Activated naive CD4-positive, alpha-beta T cell treated with anti-CD3 and anti-CD28 coated beads for 36 hours (primary cell): ENCODE data around the gene FAM53C. TPM values are rescaled to one million over a fixed set of nuclear protein-coding genes. Genes with fewer than 3 reads are reported as not detected.
"Not testable (repeated sequence)": the region's sequence is repeated elsewhere in the genome, so short reads cannot be mapped to it uniquely, and the experiment has no call there.

ENCODE experiments used
- CTCF ChIA-PET: fragments of 350-600 bp; sonication (Branson Sonifier 250); formaldehyde crosslinking; loops from one replicate; lab custom pipeline; 2021; ENCODE audit warnings: antibody characterized with exemption; lab: Charles Lee
- DNase-seq: peaks from one replicate; pipeline ENCODE4 v3.0.0-alpha.2; 2020
- H3K27ac Mint-ChIP-seq: one replicate; pipeline ENCODE4 v1.8.0; 2021; ENCODE audit warnings: mild to moderate bottlenecking, mixed read lengths
- H3K27me3 Mint-ChIP-seq: one replicate; pipeline ENCODE4 v1.8.0; 2021; ENCODE audit warnings: low read depth, mixed read lengths
- H3K36me3 Mint-ChIP-seq: one replicate; pipeline ENCODE4 v1.8.0; 2021; ENCODE audit warnings: low read depth, mixed read lengths
- H3K4me1 Mint-ChIP-seq: one replicate; pipeline ENCODE4 v1.8.0; 2021; ENCODE audit warnings: low read depth, mixed read lengths
- H3K4me3 Mint-ChIP-seq: one replicate; pipeline ENCODE4 v1.8.0; 2021; ENCODE audit warnings: mild to moderate bottlenecking, moderate library complexity, mixed read lengths
- H3K9me3 Mint-ChIP-seq: one replicate; pipeline ENCODE4 v1.8.0; 2021; ENCODE audit warnings: mixed read lengths
- intact Hi-C: fragments of 100-400 bp; cut with micrococcal nuclease; formaldehyde crosslinking; loops from one replicate; pipeline ENCODE4 v1.15.1; 2023
- total RNA-seq, 2 experiments: library from RNA; stranded (reverse); gene quantifications; one replicate each; pipeline ENCODE4 v1.2.3, GENCODE V29; 2021

The FAM53C gene
- total RNA-seq: 10 to 100 TPM; 20.7 to 21.8 TPM

GRCh38 chr5:138337685-138338410 is at the start of gene FAM53C:
Gene FAM53C (plus strand): TSS chr5:138338266. CDS start chr5:138341336, 3,070 bp downstream.
- Mint-ChIP-seq H3K27me3 (no peaks in the 10 kb centered on the region), H3K27ac (peak within 1 kb of the TSS; percentile 98), H3K4me3 (peak within 1 kb of the TSS; percentile 87), H3K9me3 (no peaks in the 10 kb centered on the region), H3K36me3 (peaks cover 4% of the 10 kb centered on the region), H3K4me1 (peaks cover 27% of the 10 kb centered on the region)
- intact Hi-C loops: loop anchor here (1.0 to 10.0 kb wide), 7 partner anchors 14 to 957 kb away; partner anchors contain the start of genes CDC23, EGR1, ETF1 and HSPA9
- CTCF ChIA-PET: interaction anchor here (0.5 to 8.0 kb wide), 2 partner anchors 14 to 125 kb away, joined by 3 to 176 read pairs; partner anchors contain the start of gene KDM3B
- DNase-seq: peak; percentile 91

DNA sequence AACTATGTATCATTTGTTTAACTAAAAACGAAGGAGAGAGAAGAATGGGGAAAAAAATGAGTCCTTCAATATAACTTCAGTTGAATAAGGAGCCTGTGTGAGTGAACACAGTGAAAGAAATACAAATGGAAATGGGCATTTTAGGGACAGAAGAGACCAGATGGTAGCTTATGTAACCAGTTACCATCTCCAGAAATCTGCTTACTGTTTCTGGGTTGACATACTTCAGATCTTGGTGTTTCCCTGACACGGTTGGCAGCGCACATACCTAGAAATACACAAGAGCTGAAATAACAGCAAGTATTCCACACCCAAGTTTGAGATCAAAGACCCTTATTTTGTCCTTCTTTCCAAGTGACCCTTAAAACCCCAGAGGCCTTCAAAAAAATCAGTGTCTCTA is 48.8 kb upstream of the FAM53C start:
- intact Hi-C loops: no loop called here
- H3K27me3 Mint-ChIP-seq: no peaks in the 10 kb centered on the region
- H3K9me3 Mint-ChIP-seq: no peaks in the 10 kb centered on the region
- H3K4me1 Mint-ChIP-seq: no peaks in the 10 kb centered on the region
- no peak overlapping the region for H3K27ac Mint-ChIP-seq
- no peak overlapping the region for H3K4me3 Mint-ChIP-seq
- no peaks in the 10 kb centered on the region for H3K36me3 Mint-ChIP-seq
- CTCF ChIA-PET: no interaction called here
- DNase-seq: no peak

DNA sequence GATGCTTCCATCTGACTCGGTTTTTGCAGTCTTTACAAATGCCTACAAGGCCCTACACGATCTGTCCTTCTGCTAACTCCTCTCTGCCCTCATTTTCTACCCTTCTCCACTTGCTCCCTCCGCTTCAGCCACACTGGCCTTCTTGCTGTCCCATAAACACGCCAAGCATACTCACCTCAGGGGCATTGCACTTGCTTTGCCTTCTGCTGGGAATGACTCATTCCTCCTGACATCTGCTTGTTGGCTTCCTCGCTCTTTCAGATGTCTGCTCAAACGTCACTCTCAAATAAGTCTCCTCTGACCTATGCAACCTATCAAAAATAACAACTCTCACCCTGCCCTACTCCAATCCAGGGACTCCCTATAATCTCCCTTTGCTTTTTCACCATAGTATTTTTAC is 34.7 kb upstream of the FAM53C start:
- DNase-seq: no peak
- Mint-ChIP-seq H3K27ac (no peak overlapping the region), H3K4me1 (no peaks in the 10 kb centered on the region), H3K36me3 (no peaks in the 10 kb centered on the region), H3K4me3 (no peak overlapping the region), H3K9me3 (no peaks in the 10 kb centered on the region), H3K27me3 (no peaks in the 10 kb centered on the region)
- intact Hi-C loops: no loop called here
- CTCF ChIA-PET: no interaction called here

DNA sequence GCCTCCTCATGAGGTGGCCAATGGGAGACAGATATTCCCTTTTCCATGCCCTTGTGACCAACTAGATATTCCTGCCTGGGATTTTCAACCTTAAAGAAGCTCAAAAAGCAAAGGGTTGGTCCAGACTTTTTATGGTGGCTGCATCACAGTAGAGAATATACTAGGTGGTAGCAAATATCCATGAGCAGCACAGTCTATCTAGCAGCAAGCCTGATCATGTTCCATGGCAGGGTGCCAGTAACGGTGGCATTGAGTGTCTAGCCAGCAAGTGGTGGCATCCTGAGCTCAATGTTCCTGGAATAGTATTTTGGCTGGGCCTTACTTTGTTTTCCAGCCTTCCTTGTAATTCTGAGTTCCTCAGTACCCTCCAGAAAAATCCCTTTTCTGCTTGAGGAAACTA is 32.3 kb upstream of the FAM53C start:
- Mint-ChIP-seq H3K27ac (no peak overlapping the region), H3K27me3 (no peaks in the 10 kb centered on the region), H3K4me3 (no peak overlapping the region), H3K9me3 (no peaks in the 10 kb centered on the region), H3K36me3 (no peaks in the 10 kb centered on the region), H3K4me1 (no peaks in the 10 kb centered on the region)
- intact Hi-C loops: no loop called here
- CTCF ChIA-PET: no interaction called here
- peak; percentile 12 for DNase-seq

DNA sequence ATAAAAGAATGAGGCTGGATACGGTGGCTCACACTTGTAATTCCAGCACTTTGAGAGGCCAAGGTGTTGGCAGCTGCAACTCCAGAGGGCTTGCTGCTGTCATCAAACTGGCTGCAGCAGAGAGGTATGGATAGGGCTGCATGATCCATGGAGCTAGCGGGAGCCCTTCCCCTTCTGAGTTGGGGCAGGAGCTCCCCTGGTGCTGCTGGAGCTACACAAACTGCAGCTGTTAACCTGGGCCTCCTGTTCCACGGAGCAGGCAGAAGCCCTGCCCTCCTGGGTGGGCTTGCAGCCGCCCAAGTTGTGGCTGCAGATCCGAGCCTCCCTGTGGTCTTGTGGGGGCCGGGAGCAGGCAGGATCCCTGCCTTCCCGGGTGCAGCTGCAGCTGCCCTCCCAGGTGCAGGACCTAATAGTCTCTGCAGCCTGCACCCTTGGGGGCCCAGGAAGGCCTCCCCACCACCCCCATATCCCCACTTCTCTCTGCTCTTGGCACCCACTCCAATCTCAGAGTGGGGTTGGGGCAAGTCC is 22.3 kb upstream of the FAM53C start:
- Mint-ChIP-seq H3K27ac (no peak overlapping the region), H3K4me1 (no peaks in the 10 kb centered on the region), H3K27me3 (peaks cover 1% of the 10 kb centered on the region), H3K9me3 (no peaks in the 10 kb centered on the region), H3K4me3 (no peak overlapping the region), H3K36me3 (peaks cover 3% of the 10 kb centered on the region)
- intact Hi-C loops: no loop called here
- CTCF ChIA-PET: interaction anchor here (0.5 kb wide), 1 partner anchor 122 kb away, joined by 3 read pairs; no protein-coding TSS in a partner anchor
- no peak for DNase-seq

DNA sequence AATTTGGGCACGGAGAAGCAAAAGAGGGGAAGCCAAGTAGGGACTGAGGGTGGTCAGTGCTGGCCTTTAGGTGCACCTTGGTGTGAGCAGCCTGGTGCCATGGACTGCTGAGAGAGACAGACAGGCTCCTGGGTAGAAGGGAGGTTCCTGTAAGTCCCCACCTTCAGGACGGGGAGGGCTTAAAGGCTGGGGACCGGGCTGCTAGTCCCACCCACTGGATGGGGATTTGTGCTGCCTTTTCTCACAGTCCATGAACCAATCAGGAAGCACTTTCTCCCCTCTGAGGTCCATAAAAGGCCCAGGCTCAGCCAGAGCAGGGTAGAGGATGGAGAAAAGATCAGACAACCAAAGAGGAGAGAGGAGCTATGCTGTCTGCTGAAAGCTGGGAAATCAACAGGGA is 21.7 kb upstream of the FAM53C start:
- H3K4me1 Mint-ChIP-seq: no peaks in the 10 kb centered on the region
- peaks cover 3% of the 10 kb centered on the region for H3K36me3 Mint-ChIP-seq
- H3K4me3 Mint-ChIP-seq: no peak overlapping the region
- no peaks in the 10 kb centered on the region for H3K27me3 Mint-ChIP-seq
- CTCF ChIA-PET: interaction anchor here (0.5 kb wide), 1 partner anchor 122 kb away, joined by 3 read pairs; no protein-coding TSS in a partner anchor
- H3K27ac Mint-ChIP-seq: no peak overlapping the region
- no peak for DNase-seq
- H3K9me3 Mint-ChIP-seq: no peaks in the 10 kb centered on the region
- intact Hi-C loops: no loop called here

DNA sequence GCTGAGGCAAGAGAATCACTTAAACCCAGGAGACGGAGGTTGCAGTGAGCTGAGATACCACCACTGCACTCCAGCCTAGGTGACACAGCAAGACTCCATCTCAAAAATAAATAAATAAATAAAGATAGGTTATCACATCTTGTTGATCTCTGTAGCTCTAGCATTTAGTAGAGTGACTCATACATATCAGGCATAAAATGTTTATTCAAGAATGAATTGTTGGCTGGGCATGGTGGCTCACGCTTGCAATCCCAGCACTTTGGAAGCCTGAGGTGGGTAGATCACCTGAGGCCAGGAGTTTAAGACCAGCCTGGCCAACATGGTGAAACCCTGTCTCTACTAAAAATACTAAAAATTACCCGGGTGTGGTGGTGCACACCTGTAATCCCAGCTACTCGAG is 19.9 kb upstream of the FAM53C start:
- CTCF ChIA-PET: interaction anchor here (0.6 to 0.8 kb wide), 2 partner anchors 34 to 214 kb away, joined by 3 to 4 read pairs; partner anchors contain the start of gene KDM3B
- H3K9me3 Mint-ChIP-seq, H3K4me3 Mint-ChIP-seq, H3K27ac Mint-ChIP-seq, DNase-seq, H3K27me3 Mint-ChIP-seq, H3K36me3 Mint-ChIP-seq, intact Hi-C loops, H3K4me1 Mint-ChIP-seq: not testable (repeated sequence)

- Mint-ChIP-seq H3K27ac (peak overlapping the region; percentile 83), H3K4me1 (peaks cover 8% of the 10 kb centered on the region), H3K27me3 (no peaks in the 10 kb centered on the region), H3K36me3 (no peaks in the 10 kb centered on the region), H3K9me3 (no peaks in the 10 kb centered on the region), H3K4me3 (peak overlapping the region; percentile 81)
- CTCF ChIA-PET: interaction anchor here (0.6 to 5.4 kb wide), 5 partner anchors 8 to 108 kb away, joined by 3 to 90 read pairs (median 3); partner anchors contain the start of gene KDM3B
- DNase-seq: no peak
- intact Hi-C loops: loop anchor here (1.0 to 10.0 kb wide), 8 partner anchors 21 to 964 kb away; partner anchors contain the start of genes BRD8, CDC23, EGR1 and FAM13B
These were observed 7.1 kb upstream of the FAM53C start for GRCh38 chr5:138330813-138331448.

- peak within 1 kb of the TSS; percentile 83 for H3K27ac Mint-ChIP-seq
- DNase-seq: peak; percentile 99
- peaks cover 9% of the 10 kb centered on the region for H3K4me1 Mint-ChIP-seq
- intact Hi-C loops: loop anchor here (1.0 to 10.0 kb wide), 9 partner anchors 21 to 963 kb away; partner anchors contain the start of genes BRD8, CDC23, EGR1 and FAM13B
- H3K4me3 Mint-ChIP-seq: peak within 1 kb of the TSS; percentile 81
- CTCF ChIA-PET: interaction anchor here (0.9 to 5.4 kb wide), 5 partner anchors 8 to 155 kb away, joined by 3 to 90 read pairs (median 4); partner anchors contain the start of gene KDM3B
- no peaks in the 10 kb centered on the region for H3K27me3 Mint-ChIP-seq
- H3K9me3 Mint-ChIP-seq: no peaks in the 10 kb centered on the region
- H3K36me3 Mint-ChIP-seq: no peaks in the 10 kb centered on the region
These were observed 6.4 kb upstream of the FAM53C start, which contains the start of gene CDC25C for GRCh38 chr5:138331449-138332368. Gene CDC25C (minus strand): TSS chr5:138331804. CDS start chr5:138331180, 624 bp downstream.

DNA sequence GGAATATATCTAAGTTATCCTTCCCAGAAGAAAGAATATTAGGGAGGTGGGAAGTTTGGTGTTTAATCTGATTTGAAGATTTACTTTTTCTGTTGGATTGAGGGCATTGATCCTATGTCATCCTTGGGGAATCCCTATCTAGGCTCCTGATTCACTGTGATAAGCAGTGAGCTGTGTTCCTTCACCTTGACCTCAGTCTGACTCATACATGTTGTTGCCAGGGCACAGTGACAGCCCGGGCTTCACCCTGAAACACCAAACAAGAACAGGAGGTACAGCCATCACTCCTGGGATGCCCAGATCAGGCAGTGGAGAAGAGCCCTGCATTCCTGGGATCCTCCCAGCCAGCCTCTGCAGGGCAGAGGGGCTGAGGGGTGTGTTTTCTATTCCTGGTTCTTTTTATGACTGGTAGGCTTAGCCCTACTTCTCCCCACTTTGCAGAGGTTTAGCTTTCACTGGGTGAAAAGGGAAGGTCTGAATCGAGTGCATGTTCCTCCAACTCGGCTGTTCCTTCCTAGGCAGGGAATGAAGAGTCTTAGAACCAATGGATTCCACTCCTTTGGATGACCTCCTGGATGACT is 3.1 kb upstream of the FAM53C start:
- CTCF ChIA-PET: interaction anchor here (5.4 kb wide), 1 partner anchor 18 kb away, joined by 90 read pairs; the partner anchor contains the start of gene KDM3B
- intact Hi-C loops: loop anchor here (5.0 to 10.0 kb wide), 3 partner anchors 72 to 960 kb away; partner anchors contain the start of genes FAM13B and MATR3
- H3K4me1 Mint-ChIP-seq: peaks cover 24% of the 10 kb centered on the region
- H3K4me3 Mint-ChIP-seq: no peak overlapping the region
- H3K9me3 Mint-ChIP-seq: no peaks in the 10 kb centered on the region
- H3K27ac Mint-ChIP-seq: no peak overlapping the region
- no peaks in the 10 kb centered on the region for H3K36me3 Mint-ChIP-seq
- H3K27me3 Mint-ChIP-seq: no peaks in the 10 kb centered on the region
- DNase-seq: peak; percentile 21
